Uterus (tissue), 4 donors: ENCODE data around the gene YOD1. TPM values are rescaled to one million over a fixed set of nuclear protein-coding genes. Genes with fewer than 3 reads are reported as not detected.

Experiments used
- DNase-seq, 2 donors: peaks; one replicate each; pipeline ENCODE4 v3.0.0-alpha.2; 2019 to 2020
- H3K27ac ChIP-seq, 2 donors: fragments of 200-600 bp; sonication (generic); 1 replicate in 1 of 2; 2 replicates in 1 of 2; pipeline ENCODE4 v1.5.1; 2016 to 2018
- H3K27me3 ChIP-seq, 2 donors: fragments of 200-600 bp; sonication (generic); one replicate each; pipeline ENCODE4 v1.5.1; 2018 to 2019; ENCODE audit warnings: control low read depth in 1 of 2
- H3K36me3 ChIP-seq, 2 donors: fragments of 200-600 bp; sonication (generic); one replicate each; pipeline ENCODE4 v1.5.1; 2019; ENCODE audit warnings: control low read depth in 1 of 2
- H3K4me1 ChIP-seq, 2 donors: fragments of 200-600 bp; sonication (generic); one replicate each; pipeline ENCODE4 v1.5.1; 2018 to 2019; ENCODE audit warnings: control low read depth in 1 of 2
- H3K4me3 ChIP-seq, 2 donors: fragments of 200-600 bp; sonication (generic); 1 replicate in 1 of 2; 2 replicates in 1 of 2; pipeline ENCODE4 v1.5.1; 2018 to 2019; ENCODE audit warnings: mild to moderate bottlenecking in 1 of 2
- H3K9me3 ChIP-seq, 2 donors: fragments of 200-600 bp; sonication (generic); one replicate each; pipeline ENCODE4 v1.5.1; 2019; ENCODE audit warnings: control low read depth in 1 of 2
- CTCF ChIP-seq, 4 experiments: fragments of 200-600 bp in 2 of 4; fragments of 450-650 bp in 2 of 4; sonication (generic) in 2 of 4; IDR thresholded peaks; one replicate each; pipeline ENCODE4 v1.5.1; 2016 to 2019; ENCODE audit warnings: antibody characterized with exemption in 4 of 4, mild to moderate bottlenecking in 2 of 4, moderate library complexity in 1 of 4
- POLR2A ChIP-seq, 2 donors: fragments of 450-650 bp; IDR thresholded peaks; one replicate each; pipeline ENCODE4 v1.6.1; 2016; ENCODE audit warnings: antibody characterized with exemption in 2 of 2, mild to moderate bottlenecking in 1 of 2, moderate library complexity in 1 of 2
- intact Hi-C: fragments of 100-400 bp; cut with DNase I; formaldehyde crosslinking; loops from one replicate; pipeline ENCODE4 v1.15.1; 2023; ENCODE audit warnings: low total_unique reads
- total RNA-seq, 4 donors: library from RNA; depleted of rRNA in 3 of 4; stranded (reverse); fragments of >200 nt in 3 of 4; gene quantifications; one replicate each; pipeline versions ENCODE4 v1.1.0 to v1.2.4, GENCODE V29; 2014 to 2023
- donor health status: DM: yes; HTN: yes; CAD: no.

YOD1 gene
- total RNA-seq, 4 donors from 2014 or later = 3.3 to 17.1 (median 7.6) TPM

GRCh38 chr1:207024202-207025145, 26.5 kb downstream of the YOD1 start:
- DNase-seq = no peak
- Histone ChIP-seq H3K4me1 (no peaks in the 10 kb centered on the region), H3K27ac (no peak overlapping the region), H3K36me3 (no peaks in the 10 kb centered on the region), H3K4me3 (no peak overlapping the region), H3K9me3 (no peaks in the 10 kb centered on the region), H3K27me3 (no peaks in the 10 kb centered on the region)
- intact Hi-C loops = no loop called here
- no peak for TF ChIP-seq CTCF (IDR thresholded peaks at IDR 0.05)
- no peak for TF ChIP-seq POLR2A (IDR thresholded peaks at IDR 0.05)

- H3K4me1 ChIP-seq = no peaks in the 10 kb centered on the region
- no peak overlapping the region for H3K4me3 ChIP-seq
- H3K9me3 ChIP-seq = no peaks in the 10 kb centered on the region
- DNase-seq = no peak
- TF ChIP-seq CTCF (IDR thresholded peaks at IDR 0.05) (no peak), POLR2A (IDR thresholded peaks at IDR 0.05) (no peak)
- H3K27me3 ChIP-seq = no peaks in the 10 kb centered on the region
- intact Hi-C loops = no loop called here
- no peak overlapping the region for H3K27ac ChIP-seq
- H3K36me3 ChIP-seq = no peaks in the 10 kb centered on the region
Measured at GRCh38 chr1:207022996-207023679, 27.9 kb downstream of the YOD1 start.

DNA sequence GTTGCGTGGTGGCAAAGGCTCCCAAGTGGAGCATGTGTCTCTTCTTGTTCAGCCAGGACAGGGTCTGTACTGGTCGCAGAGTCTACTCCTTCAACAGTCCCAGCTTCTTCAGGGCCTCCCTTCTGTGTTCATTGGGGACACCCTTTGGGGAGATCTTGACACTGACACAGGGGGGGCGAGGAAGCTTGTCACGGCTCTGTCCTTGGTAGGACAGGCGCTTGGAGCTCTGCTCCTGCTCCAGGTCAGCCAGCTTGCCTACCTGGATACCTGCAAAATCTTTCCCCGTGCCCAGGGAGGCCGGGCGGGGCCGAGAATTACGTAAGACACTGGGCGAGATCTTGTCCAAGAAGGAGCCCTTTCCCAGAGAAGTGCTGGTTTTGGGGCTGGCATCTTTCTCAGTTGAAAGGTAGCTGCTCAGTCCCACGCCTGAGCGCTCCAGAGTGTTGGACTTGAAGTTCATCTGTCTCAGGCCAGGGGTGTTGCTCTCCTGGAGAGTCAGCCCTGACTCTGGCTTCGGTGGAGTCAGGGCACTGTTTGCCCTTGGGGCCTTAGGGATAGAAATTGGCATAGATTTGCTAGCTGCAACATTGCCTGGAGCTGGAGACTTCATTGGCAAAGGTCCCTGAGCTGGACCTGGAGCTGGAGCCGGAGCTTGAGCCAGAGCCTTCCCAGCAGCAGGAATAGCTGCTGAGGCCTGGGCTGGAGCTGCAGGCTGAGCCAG, 29.0 kb downstream of the YOD1 start:
- intact Hi-C loops = no loop called here
- no peak for DNase-seq
- Histone ChIP-seq H3K4me3 (no peak overlapping the region), H3K4me1 (no peaks in the 10 kb centered on the region), H3K27ac (no peak overlapping the region), H3K27me3 (no peaks in the 10 kb centered on the region), H3K36me3 (no peaks in the 10 kb centered on the region), H3K9me3 (no peaks in the 10 kb centered on the region)
- TF ChIP-seq CTCF (IDR thresholded peaks at IDR 0.05) (no peak), POLR2A (IDR thresholded peaks at IDR 0.05) (no peak)

GRCh38 chr1:207021139-207021861, 29.7 kb downstream of the YOD1 start:
- no peak overlapping the region for H3K27ac ChIP-seq
- no peaks in the 10 kb centered on the region for H3K4me1 ChIP-seq

More at GRCh38 chr1:207021139-207021861, 29.7 kb downstream of the YOD1 start:
- no peaks in the 10 kb centered on the region for H3K27me3 ChIP-seq
- H3K36me3 ChIP-seq = no peaks in the 10 kb centered on the region
- no peak overlapping the region for H3K4me3 ChIP-seq
- no peak for TF ChIP-seq POLR2A (IDR thresholded peaks at IDR 0.05)
- no peak for TF ChIP-seq CTCF (IDR thresholded peaks at IDR 0.05)
- DNase-seq = no peak
- H3K9me3 ChIP-seq = no peaks in the 10 kb centered on the region
- intact Hi-C loops = no loop called here
